Esophagus (tissue), 2 donors: ENCODE results near the gene MFAP2. TPM values are rescaled to one million over a fixed set of nuclear protein-coding genes. Genes with fewer than 3 reads are reported as not detected.

Experiments
- H3K27ac ChIP-seq, 2 donors: one replicate each; pipeline ENCODE4 v1.5.1; 2013; ENCODE audit warnings: low read depth in 2 of 2, mild to moderate bottlenecking in 2 of 2, inconsistent platforms in 1 of 2, low read length in 1 of 2, moderate library complexity in 1 of 2
- H3K27me3 ChIP-seq, 2 donors: one replicate each; pipeline ENCODE4 v1.6.1; 2013; ENCODE audit warnings: low read length in 2 of 2, control low read depth in 1 of 2, mild to moderate bottlenecking in 1 of 2; ENCODE audit not compliant: insufficient read depth in 2 of 2, control insufficient read depth in 1 of 2
- H3K36me3 ChIP-seq, 2 donors: one replicate each; pipeline ENCODE4 v1.6.1; 2013; ENCODE audit warnings: low read length in 1 of 2; ENCODE audit not compliant: control insufficient read depth in 2 of 2, insufficient read depth in 2 of 2
- H3K4me1 ChIP-seq, 2 donors: one replicate each; pipeline ENCODE4 v1.6.1; 2013; ENCODE audit warnings: low read length in 1 of 2; ENCODE audit not compliant: control insufficient read depth in 2 of 2, insufficient read depth in 2 of 2
- H3K4me3 ChIP-seq, 2 donors: one replicate each; pipeline ENCODE4 v1.5.1; 2013; ENCODE audit warnings: low read length in 2 of 2, mild to moderate bottlenecking in 2 of 2, low read depth in 1 of 2, moderate library complexity in 1 of 2
- H3K9me3 ChIP-seq, 2 donors: one replicate each; pipeline ENCODE4 v1.6.1; 2013; ENCODE audit warnings: mild to moderate bottlenecking in 2 of 2, low read depth in 1 of 2, low read length in 1 of 2, moderate library complexity in 1 of 2; ENCODE audit not compliant: control insufficient read depth in 2 of 2, insufficient read depth in 1 of 2
- WGBS, 2 donors: extraction: QIAGEN DNeasy Blood & Tissue Kit; methylation state at CpG; one replicate each; pipeline ENCODE4 v1.1.7; 2013; 5-methylcytosine and 5-hydroxymethylcytosine counted together
- polyA plus RNA-seq, 2 donors: library from polyadenylated mRNA; stranded (reverse); fragments of 200-250 nt; gene quantifications; one replicate each; pipeline ENCODE4 v1.2.3, GENCODE V29; 2013
- donor health status: healthy with polysubstance abuse.
- donor health status: Bipolar disorder and iron deficiency.

The MFAP2 gene
- polyA plus RNA-seq, 2 donors: 1.5 to 1.9 TPM

DNA sequence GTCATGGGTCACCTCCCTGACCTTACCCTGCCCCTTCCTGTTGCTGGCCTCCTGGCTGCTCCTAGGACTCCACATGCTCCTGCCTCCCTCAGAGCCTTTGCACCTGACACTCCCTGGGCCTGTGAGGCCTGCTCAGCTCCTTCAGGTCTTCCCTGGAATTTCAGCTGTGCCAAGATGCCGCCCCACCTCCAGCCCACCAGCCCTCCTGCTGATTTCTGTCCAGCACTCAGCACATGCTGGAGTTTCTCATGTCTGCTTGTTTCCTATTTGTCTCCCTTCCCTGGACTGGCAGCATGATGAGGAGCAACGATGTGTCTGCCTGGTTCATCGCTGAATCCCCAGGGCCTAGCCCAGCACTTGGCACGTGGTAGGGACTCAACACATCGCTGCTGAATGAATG is 3.0 kb downstream of the MFAP2 start:
- peaks cover 0 to 3% of the 10 kb centered on the region in 2 donors for H3K36me3 ChIP-seq
- no peak overlapping the region for H3K4me3 ChIP-seq
- no peaks in the 10 kb centered on the region for H3K27me3 ChIP-seq
- H3K9me3 ChIP-seq: no peaks in the 10 kb centered on the region
- WGBS, 2 donors: 88 to 91% methylated on average over 5 of the region's 5 CpGs
- H3K4me1 ChIP-seq: peaks cover 2 to 14% of the 10 kb centered on the region in 2 donors
- no peak overlapping the region for H3K27ac ChIP-seq

DNA sequence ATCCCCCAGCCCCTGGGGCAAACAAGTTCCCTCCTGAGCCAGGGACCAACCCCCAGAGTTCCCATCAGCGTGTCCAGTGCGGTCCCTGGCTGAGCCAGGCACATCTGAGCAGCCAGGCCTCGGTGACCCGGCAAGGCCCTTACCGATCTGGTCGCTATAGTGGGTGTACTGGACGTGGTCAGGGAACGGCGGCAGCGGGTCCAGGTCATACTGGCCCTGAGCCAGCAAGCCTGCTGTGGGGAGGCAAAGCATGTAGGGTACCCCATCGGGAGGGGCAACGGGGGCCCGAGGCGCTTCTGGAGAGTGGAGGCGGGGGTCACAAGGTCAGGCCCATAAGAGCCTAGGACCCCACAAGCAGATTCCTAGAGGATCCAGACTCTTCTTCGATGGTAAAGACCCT is 3.5 kb downstream of the MFAP2 start:
- Histone ChIP-seq H3K27me3 (no peaks in the 10 kb centered on the region), H3K36me3 (peaks cover 0 to 3% of the 10 kb centered on the region in 2 donors), H3K27ac (no peak overlapping the region), H3K9me3 (no peaks in the 10 kb centered on the region), H3K4me3 (no peak overlapping the region), H3K4me1 (peaks cover 2 to 14% of the 10 kb centered on the region in 2 donors)
- 85 to 89% methylated on average over 16 of the region's 16 CpGs for WGBS, 2 donors

DNA sequence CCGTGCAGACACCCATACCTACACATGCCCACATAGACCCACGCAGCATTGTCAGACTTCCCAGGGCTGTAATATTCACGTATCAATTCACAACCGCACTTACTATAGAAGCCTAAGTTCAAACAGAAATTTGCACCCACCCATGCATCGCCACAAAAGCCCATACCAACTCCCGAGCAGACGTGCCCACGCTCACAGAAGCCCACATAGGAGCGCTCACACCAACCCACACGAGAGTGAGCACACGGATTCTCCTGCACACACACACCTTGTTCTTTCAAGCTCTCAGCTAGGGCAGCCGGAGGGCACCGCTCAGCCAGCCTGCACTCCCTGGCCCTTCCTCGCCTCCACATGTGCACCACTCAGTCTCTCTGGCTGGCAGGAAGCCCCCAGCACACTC is 4.6 kb downstream of the MFAP2 start:
- Histone ChIP-seq H3K4me1 (peaks cover 2 to 14% of the 10 kb centered on the region in 2 donors), H3K27ac (no peak overlapping the region)
- 60 to 79% methylated on average over 14 of the region's 14 CpGs for WGBS, 2 donors

DNA sequence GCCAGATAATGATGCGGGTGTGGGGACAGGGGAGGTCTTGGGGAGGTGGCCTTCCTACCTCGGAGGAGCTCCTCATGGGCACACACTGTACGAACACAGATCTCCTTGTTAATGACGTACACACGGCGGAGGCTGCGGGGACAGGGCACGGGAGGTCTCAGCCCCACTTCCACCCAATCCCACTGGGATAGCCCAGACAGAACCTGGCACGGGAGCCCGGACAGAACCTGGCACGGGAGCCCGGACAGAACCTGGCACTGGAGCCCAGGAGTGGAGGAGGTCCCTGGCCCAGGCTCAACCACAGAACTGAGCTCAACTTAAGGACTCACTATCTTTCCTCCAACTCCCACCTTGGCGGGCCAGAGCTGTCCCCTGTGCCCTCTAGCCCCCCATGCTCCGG is 5.2 kb downstream of the MFAP2 start:
- peaks cover 0 to 8% of the 10 kb centered on the region in 2 donors for H3K36me3 ChIP-seq
- 65 to 67% methylated on average over 14 of the region's 14 CpGs for WGBS, 2 donors
- no peaks in the 10 kb centered on the region for H3K9me3 ChIP-seq
- H3K27me3 ChIP-seq: no peaks in the 10 kb centered on the region
- H3K27ac ChIP-seq: no peak overlapping the region
- H3K4me1 ChIP-seq: peaks cover 0 to 14% of the 10 kb centered on the region in 2 donors
- no peak overlapping the region for H3K4me3 ChIP-seq

More for the DNA sequence above, 4.6 kb downstream of the MFAP2 start:
- H3K9me3 ChIP-seq: no peaks in the 10 kb centered on the region
- peaks cover 0 to 6% of the 10 kb centered on the region in 2 donors for H3K36me3 ChIP-seq
- no peaks in the 10 kb centered on the region for H3K27me3 ChIP-seq
- no peak overlapping the region for H3K4me3 ChIP-seq

DNA sequence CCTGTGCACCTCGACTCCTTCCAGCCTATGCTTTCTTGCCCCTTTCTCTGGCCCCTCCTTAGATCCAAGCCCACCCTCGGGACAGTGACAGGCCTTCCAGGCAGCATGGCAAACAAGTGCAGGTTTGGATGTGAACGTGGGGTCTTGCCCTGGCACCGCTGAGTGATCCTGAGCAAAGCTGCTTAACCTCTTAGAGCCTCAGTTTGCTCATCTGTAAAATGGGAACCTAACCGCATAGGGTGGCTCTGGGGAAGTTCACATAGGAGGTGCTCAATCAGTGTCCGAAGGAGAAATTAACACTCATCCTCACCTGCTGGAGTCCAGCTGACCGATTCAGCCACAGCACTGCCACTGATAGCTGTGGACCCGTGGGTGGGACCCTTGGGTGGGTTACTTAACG is 7.2 kb downstream of the MFAP2 start:
- no peak overlapping the region for H3K4me3 ChIP-seq
- H3K27ac ChIP-seq: no peak overlapping the region
- H3K9me3 ChIP-seq: no peaks in the 10 kb centered on the region
- peaks cover 0 to 12% of the 10 kb centered on the region in 2 donors for H3K36me3 ChIP-seq
- peaks cover 0 to 5% of the 10 kb centered on the region in 2 donors for H3K4me1 ChIP-seq
- WGBS, 2 donors: 82 to 84% methylated on average over 9 of the region's 9 CpGs
- H3K27me3 ChIP-seq: no peaks in the 10 kb centered on the region

DNA sequence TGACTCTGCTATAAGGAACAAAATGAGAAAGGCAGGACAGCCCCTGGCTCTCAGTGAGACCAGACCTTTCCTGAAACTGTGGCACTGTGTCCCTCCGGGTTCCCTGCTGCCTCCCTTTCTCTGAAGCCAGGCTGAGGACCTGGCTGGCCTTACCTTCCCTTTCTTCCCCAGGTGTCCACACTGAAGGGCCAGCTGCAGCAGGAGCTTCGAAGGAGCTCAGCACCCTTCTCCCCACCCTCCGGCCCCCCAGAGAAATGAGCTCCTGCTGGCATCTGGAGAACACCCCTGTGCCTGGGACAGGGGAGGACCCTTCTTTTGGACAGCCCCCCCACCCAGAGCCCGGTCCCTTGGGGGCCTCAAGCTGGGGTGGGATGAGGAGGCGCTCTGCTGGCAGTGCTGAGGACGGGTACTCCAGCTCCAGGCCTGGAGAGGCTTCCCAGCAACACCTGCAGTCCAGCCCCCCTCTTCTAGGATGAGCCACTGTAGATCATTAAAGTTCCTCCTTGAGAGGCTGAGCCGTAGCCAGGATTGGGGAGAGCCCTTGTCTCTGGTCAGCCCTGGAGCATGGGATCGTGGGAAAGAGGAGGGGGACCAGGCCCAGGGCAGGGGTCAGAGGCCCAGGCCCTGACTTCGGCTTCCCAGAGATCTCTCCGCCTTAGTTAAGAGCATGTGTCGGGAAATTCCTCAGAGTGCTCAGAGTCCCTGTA is 8.1 kb downstream of the MFAP2 start:
- 79 to 83% methylated on average over 10 to 11 of the region's 11 CpGs for WGBS, 2 donors
- peaks cover under 1 to 2% of the 10 kb centered on the region in 2 donors for H3K4me1 ChIP-seq
- H3K27me3 ChIP-seq: no peaks in the 10 kb centered on the region
- H3K9me3 ChIP-seq: no peaks in the 10 kb centered on the region
- no peak overlapping the region for H3K27ac ChIP-seq
- H3K36me3 ChIP-seq: peaks cover 0 to 17% of the 10 kb centered on the region in 2 donors
- no peak overlapping the region for H3K4me3 ChIP-seq

DNA sequence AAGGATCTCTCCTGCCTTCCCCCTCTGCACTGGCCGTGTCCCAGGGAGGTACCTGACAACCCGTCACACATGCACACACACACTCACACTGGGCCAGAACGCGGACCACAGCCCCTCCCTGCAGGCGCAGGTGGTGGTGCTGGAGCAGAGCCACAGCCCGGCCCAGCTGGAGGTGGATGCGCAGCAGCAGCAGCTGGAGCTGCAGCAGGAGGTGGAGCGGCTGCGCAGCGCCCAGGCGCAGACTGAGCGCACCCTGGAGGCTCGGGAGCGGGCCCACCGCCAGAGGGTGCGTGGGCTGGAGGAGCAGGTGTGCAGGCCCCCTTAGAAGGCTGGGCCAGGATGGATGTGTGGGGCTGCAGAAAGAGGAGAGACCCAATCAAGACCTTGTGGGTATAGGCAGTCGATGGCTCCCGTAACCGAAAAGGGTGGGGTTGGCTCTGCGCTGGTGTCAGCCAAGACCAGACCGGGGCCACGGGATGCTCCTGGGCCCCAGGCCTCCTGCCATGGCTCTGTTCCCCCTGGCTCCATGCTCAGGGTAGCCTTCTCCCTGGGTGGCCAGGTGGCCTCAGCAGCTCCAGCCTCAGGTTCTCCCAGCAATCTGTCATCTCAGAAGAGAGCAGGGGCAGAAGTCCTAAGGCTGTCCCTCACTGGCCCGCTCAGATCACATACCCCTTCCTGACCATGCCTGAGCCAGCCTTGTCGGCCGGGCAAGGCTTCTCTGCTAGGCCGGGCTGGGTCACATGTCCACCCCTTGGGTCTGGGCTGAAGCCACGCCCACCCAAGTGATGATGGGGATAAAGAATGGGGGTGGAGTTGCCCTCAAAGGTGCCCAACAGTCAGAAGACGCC is 8.9 kb downstream of the MFAP2 start:
- Histone ChIP-seq H3K27ac (no peak overlapping the region), H3K9me3 (no peaks in the 10 kb centered on the region), H3K4me1 (peaks cover 2% of the 10 kb centered on the region in 2 donors), H3K27me3 (no peaks in the 10 kb centered on the region), H3K36me3 (peaks cover 0 to 18% of the 10 kb centered on the region in 2 donors), H3K4me3 (no peak overlapping the region)
- 68 to 72% methylated on average over 26 to 28 of the region's 28 CpGs for WGBS, 2 donors

DNA sequence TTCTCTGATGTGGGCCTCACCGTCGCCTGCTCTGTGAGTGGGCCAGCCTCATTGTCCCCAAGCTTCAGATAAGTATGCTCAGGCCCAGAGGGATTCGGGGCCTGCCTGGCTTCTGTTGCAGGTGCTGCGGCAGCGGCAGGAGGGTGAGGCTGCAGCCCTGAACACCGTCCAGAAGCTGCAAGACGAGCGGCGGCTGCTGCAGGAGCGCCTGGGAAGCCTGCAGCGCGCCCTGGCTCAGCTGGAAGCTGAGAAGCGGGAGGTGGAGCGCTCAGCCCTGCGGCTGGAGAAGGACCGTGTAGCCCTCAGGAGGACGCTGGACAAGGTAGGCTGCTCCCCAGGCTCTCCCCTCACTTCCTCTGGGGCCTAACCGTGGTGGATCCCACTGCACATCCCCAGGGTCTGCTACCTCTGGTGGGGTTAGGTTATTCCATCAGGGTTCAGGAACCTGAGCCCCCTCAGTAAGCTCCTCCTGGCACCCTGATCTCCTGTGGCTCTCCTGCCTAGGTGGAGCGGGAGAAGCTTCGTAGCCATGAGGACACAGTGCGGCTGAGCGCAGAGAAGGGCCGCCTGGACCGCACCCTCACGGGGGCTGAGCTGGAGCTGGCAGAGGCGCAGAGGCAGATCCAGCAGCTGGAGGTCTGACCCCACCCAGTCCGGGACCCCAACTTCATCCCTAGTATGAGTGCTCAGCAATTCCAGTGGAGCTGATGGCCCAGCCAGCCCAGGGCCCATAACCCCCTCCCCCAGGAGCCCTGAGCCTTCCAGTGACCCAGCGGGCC is 10.1 kb downstream of the MFAP2 start:
- H3K4me3 ChIP-seq: no peak overlapping the region
- H3K9me3 ChIP-seq: no peaks in the 10 kb centered on the region
- no peaks in the 10 kb centered on the region for H3K27me3 ChIP-seq
- H3K4me1 ChIP-seq: peaks cover 0 to 2% of the 10 kb centered on the region in 2 donors
- WGBS, 2 donors: 91 to 92% methylated on average over 28 of the region's 28 CpGs
- peaks cover 0 to 30% of the 10 kb centered on the region in 2 donors for H3K36me3 ChIP-seq
- H3K27ac ChIP-seq: no peak overlapping the region

DNA sequence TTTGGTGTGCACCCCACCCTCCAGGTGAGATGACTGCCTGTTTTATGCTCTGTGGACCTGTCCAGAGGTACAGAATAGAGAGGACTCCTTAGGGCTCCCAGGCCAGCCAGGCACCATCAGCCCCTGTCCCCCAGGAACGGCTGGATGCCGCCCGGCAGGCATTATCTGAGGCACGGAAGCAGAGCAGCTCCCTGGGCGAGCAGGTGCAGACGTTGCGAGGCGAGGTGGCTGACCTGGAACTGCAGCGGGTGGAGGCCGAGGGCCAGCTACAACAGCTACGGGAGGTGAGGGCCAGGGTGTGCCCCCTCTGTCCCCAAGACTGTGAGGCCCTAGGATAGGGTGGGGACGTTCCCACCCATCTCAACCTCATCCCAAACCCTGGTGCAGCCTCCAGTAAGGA is 10.8 kb downstream of the MFAP2 start:
- H3K4me1 ChIP-seq: peaks cover 0 to 2% of the 10 kb centered on the region in 2 donors
- H3K4me3 ChIP-seq: no peak overlapping the region
- no peak overlapping the region for H3K27ac ChIP-seq
- no peaks in the 10 kb centered on the region for H3K9me3 ChIP-seq
- no peaks in the 10 kb centered on the region for H3K27me3 ChIP-seq
- peaks cover 0 to 31% of the 10 kb centered on the region in 2 donors for H3K36me3 ChIP-seq
- WGBS, 2 donors: 91 to 92% methylated on average over 12 of the region's 12 CpGs
